CD4-positive, alpha-beta T cell treated with Interleukin-12 subunit alpha and Interleukin-12 subunit beta, for 1 hour (primary cell): ENCODE data around the gene HPCA.

Source experiments
- DNase-seq: peaks from one replicate; pipeline ENCODE4 v3.0.0-alpha.2; 2020

Gene HPCA

GRCh38 chr1:32890516-32891240 is 4.4 kb downstream of the HPCA start:
- no peak for DNase-seq

- no peak for DNase-seq
Measured at GRCh38 chr1:32891241-32891570, 4.9 kb downstream of the HPCA start.

GRCh38 chr1:32891630-32892029 is 5.3 kb downstream of the HPCA start:
- DNase-seq: no peak

GRCh38 chr1:32892368-32893197 is 6.3 kb downstream of the HPCA start:
- peak; percentile 20 for DNase-seq

GRCh38 chr1:32893198-32894018 is 7.1 kb downstream of the HPCA start:
- DNase-seq: no peak

GRCh38 chr1:32894019-32894600 is 7.8 kb downstream of the HPCA start:
- no peak for DNase-seq

- no peak for DNase-seq
Measured at GRCh38 chr1:32894681-32895080, 8.4 kb downstream of the HPCA start.

GRCh38 chr1:32895325-32896215 is 9.3 kb downstream of the HPCA start:
- no peak for DNase-seq

GRCh38 chr1:32896451-32896850 is 10.2 kb downstream of the HPCA start:
- DNase-seq: no peak

GRCh38 chr1:32897082-32898049 is 11.1 kb downstream of the HPCA start:
- DNase-seq: no peak

GRCh38 chr1:32898056-32898455 is 11.8 kb downstream of the HPCA start:
- no peak for DNase-seq

GRCh38 chr1:32898958-32899357 is 12.7 kb downstream of the HPCA start:
- DNase-seq: no peak

GRCh38 chr1:32899586-32900296 is 13.4 kb downstream of the HPCA start:
- DNase-seq: no peak

GRCh38 chr1:32900371-32900955 is 14.2 kb downstream of the HPCA start:
- DNase-seq: no peak

- no peak for DNase-seq
Measured at GRCh38 chr1:32900956-32901822, 14.9 kb downstream of the HPCA start, which contains the start of gene TMEM54. TSS of gene TMEM54 (minus strand) at chr1:32901389. CDS start at chr1:32901238, 151 bp downstream.

GRCh38 chr1:32901823-32902534 is 15.7 kb downstream of the HPCA start:
- no peak for DNase-seq

GRCh38 chr1:32902535-32902920 is 16.2 kb downstream of the HPCA start:
- DNase-seq: no peak
